GM19193 (cell line): ENCODE measurements around the gene CELA1.
A peak's percentile ranks its signal among the peaks of the same experiment; 100 is the strongest.

ENCODE experiments used
- POLR2A ChIP-seq: IDR thresholded peaks from 4 replicates; pipeline ENCODE4 v1.6.1; 2011; ENCODE audit not compliant: insufficient read depth, insufficient read length; ENCODE audit errors: extremely low read depth

CELA1 gene

GRCh38 chr12:51341251-51342007 lies 5.0 kb downstream of the CELA1 start:
- TF ChIP-seq POLR2A, result no peak

GRCh38 chr12:51339750-51340149 lies 6.7 kb downstream of the CELA1 start:
- TF ChIP-seq POLR2A, result no peak

GRCh38 chr12:51335931-51336330 lies 10.5 kb downstream of the CELA1 start:
- no peak for TF ChIP-seq POLR2A

- no peak for TF ChIP-seq POLR2A
These were observed 11.7 kb downstream of the CELA1 start for GRCh38 chr12:51334764-51335163.

- TF ChIP-seq POLR2A, result no peak
These were observed 12.9 kb downstream of the CELA1 start for GRCh38 chr12:51333536-51333935.

- no peak for TF ChIP-seq POLR2A
These were observed 16.3 kb downstream of the CELA1 start for GRCh38 chr12:51330186-51330585.

- TF ChIP-seq POLR2A, result no peak
These were observed 16.7 kb downstream of the CELA1 start for GRCh38 chr12:51329742-51330141.

- TF ChIP-seq POLR2A, result no peak
These were observed 17.9 kb downstream of the CELA1 start for GRCh38 chr12:51328587-51328986.

GRCh38 chr12:51326698-51327439 lies 19.6 kb downstream of the CELA1 start:
- no peak for TF ChIP-seq POLR2A

GRCh38 chr12:51324953-51325352 lies 21.5 kb downstream of the CELA1 start:
- no peak for TF ChIP-seq POLR2A

- TF ChIP-seq POLR2A, result peak; percentile 88
These were observed 22.2 kb downstream of the CELA1 start, which contains the start of gene BIN2 for GRCh38 chr12:51323966-51324895. Gene BIN2, minus strand, starts transcription at chr12:51324174. Its CDS starts 72 bp downstream, at chr12:51324102.

GRCh38 chr12:51323317-51323960 lies 23.0 kb downstream of the CELA1 start:
- peak; percentile 24 for TF ChIP-seq POLR2A

GRCh38 chr12:51322452-51322851 lies 24.0 kb downstream of the CELA1 start:
- TF ChIP-seq POLR2A, result no peak

- no peak for TF ChIP-seq POLR2A
These were observed 24.6 kb downstream of the CELA1 start for GRCh38 chr12:51321882-51322281.
